HepG2 (cell line): Measurements from ENCODE around the gene EYA4.

Source experiments
- ATM ChIP-seq: fragments of 450-650 bp; IDR thresholded peaks from 2 replicates; pipeline ENCODE4 v1.7.1; 2017; ENCODE audit warnings: mild to moderate bottlenecking, borderline replicate concordance
- ETV6 ChIP-seq: sonication (generic); formaldehyde crosslinking; conservative IDR thresholded peaks from 2 replicates; pipeline ENCODE4 v1.4.0; 2020; ENCODE audit warnings: missing genetic modification reagents
- EZH2 ChIP-seq: conservative IDR thresholded peaks from 2 replicates; pipeline ENCODE4 v1.6.1; 2012; ENCODE audit warnings: mild to moderate bottlenecking, low read depth, low read length, moderate library complexity
- RFX5 ChIP-seq: IDR thresholded peaks from 2 replicates; pipeline ENCODE4 v1.6.1; 2011; ENCODE audit warnings: low read depth, low read length, improper control_type of control experiment
- SMAD3 ChIP-seq: sonication (generic); formaldehyde crosslinking; IDR thresholded peaks from 2 replicates; pipeline ENCODE4 v1.4.0; 2020; ENCODE audit warnings: missing genetic modification reagents
- TBP ChIP-seq: sonication (generic); formaldehyde crosslinking; IDR thresholded peaks from 2 replicates; pipeline ENCODE4 v1.5.0; 2020; ENCODE audit warnings: missing genetic modification reagents
- TF ChIP-seq, protein P1 (sequence below): sonication (generic); formaldehyde crosslinking; IDR thresholded peaks from 2 replicates; pipeline ENCODE4 v1.8.1; 2022; ENCODE audit warnings: low read depth, mild to moderate bottlenecking, missing genetic modification reagents

DNA sequence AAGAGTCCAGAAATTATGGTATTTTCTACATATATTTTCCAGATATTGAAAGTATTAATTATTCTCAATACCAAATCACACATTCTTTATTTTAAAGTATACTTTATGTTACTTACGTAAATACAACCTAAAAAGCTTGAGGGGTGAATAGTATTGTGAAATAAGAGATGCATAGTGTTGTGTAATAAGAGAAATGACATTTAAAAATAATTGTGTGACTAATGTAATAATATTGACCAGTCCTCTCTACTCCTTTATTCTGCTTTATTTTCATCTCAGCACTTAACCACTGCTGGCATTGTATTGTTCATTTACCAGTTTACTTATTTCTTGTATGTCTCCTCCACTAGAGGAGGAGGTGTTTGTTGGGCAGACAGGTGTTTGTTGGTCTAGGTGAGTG is 135.6 kb downstream of the EYA4 start:
- TF ChIP-seq EZH2 (no peak), RFX5 (no peak), ETV6 (no peak), SMAD3 (no peak), TBP (no peak), ATM (no peak)
- TF ChIP-seq, protein P1, sequence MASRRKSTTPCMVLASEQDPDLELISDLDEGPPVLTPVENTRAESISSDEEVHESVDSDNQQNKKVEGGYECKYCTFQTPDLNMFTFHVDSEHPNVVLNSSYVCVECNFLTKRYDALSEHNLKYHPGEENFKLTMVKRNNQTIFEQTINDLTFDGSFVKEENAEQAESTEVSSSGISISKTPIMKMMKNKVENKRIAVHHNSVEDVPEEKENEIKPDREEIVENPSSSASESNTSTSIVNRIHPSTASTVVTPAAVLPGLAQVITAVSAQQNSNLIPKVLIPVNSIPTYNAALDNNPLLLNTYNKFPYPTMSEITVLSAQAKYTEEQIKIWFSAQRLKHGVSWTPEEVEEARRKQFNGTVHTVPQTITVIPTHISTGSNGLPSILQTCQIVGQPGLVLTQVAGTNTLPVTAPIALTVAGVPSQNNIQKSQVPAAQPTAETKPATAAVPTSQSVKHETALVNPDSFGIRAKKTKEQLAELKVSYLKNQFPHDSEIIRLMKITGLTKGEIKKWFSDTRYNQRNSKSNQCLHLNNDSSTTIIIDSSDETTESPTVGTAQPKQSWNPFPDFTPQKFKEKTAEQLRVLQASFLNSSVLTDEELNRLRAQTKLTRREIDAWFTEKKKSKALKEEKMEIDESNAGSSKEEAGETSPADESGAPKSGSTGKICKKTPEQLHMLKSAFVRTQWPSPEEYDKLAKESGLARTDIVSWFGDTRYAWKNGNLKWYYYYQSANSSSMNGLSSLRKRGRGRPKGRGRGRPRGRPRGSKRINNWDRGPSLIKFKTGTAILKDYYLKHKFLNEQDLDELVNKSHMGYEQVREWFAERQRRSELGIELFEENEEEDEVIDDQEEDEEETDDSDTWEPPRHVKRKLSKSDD (CRISPR knock-in tag), result no peak
